Stomach (tissue), 9 donors: ENCODE data around the gene IGLON5. TPM values are rescaled to one million over a fixed set of nuclear protein-coding genes. Genes with fewer than 3 reads are reported as not detected.

Experiments used
- DNase-seq, 2 donors: peaks; one replicate each; pipeline versions ENCODE4 v3.0.0 to v3.0.0-alpha.2; 2013 to 2019
- H3K27ac ChIP-seq, 5 donors: fragments of 200-600 bp in 4 of 5; sonication (generic) in 4 of 5; one replicate each; pipeline ENCODE4 v1.5.1; 2013 to 2019; ENCODE audit warnings: mild to moderate bottlenecking in 1 of 5, moderate library complexity in 1 of 5
- H3K27me3 ChIP-seq, 3 donors: fragments of 200-600 bp; sonication (generic); one replicate each; pipeline ENCODE4 v1.5.1; 2017 to 2019; ENCODE audit warnings: mixed run types in 1 of 3
- H3K36me3 ChIP-seq, 4 donors: fragments of 200-600 bp; sonication (generic); 1 replicate in 3 of 4; 2 replicates in 1 of 4; pipeline ENCODE4 v1.5.1; 2016 to 2019
- H3K4me1 ChIP-seq, 4 donors: fragments of 200-600 bp; sonication (generic); one replicate each; pipeline ENCODE4 v1.5.1; 2016 to 2019
- H3K4me3 ChIP-seq, 4 donors: fragments of 200-600 bp; sonication (generic) in 3 of 4; one replicate each; pipeline ENCODE4 v1.5.1; 2016 to 2019; ENCODE audit warnings: mild to moderate bottlenecking in 1 of 4
- H3K9me3 ChIP-seq, 4 donors: fragments of 200-600 bp; sonication (generic); one replicate each; pipeline ENCODE4 v1.5.1; 2016 to 2019
- CTCF ChIP-seq, 7 experiments: fragments of 450-650 bp in 4 of 7; fragments of 200-600 bp in 3 of 7; sonication (generic) in 3 of 7; IDR thresholded peaks; one replicate each; pipeline ENCODE4 v1.5.1; 2016 to 2019; ENCODE audit warnings: antibody characterized with exemption in 7 of 7, control low read depth in 2 of 7, mild to moderate bottlenecking in 1 of 7
- EP300 ChIP-seq: sonication (generic); formaldehyde crosslinking; IDR thresholded peaks from one replicate; pipeline ENCODE4 v1.6.1; 2017; ENCODE audit warnings: antibody characterized with exemption
- POLR2A ChIP-seq, 4 donors: fragments of 450-650 bp; IDR thresholded peaks; one replicate each; pipeline ENCODE4 v1.6.1; 2016; ENCODE audit warnings: antibody characterized with exemption in 4 of 4, control low read depth in 2 of 4, mild to moderate bottlenecking in 1 of 4, moderate library complexity in 1 of 4
- POLR2AphosphoS5 ChIP-seq, 3 donors: sonication (generic); formaldehyde crosslinking; IDR thresholded peaks; one replicate each; pipeline ENCODE4 v1.6.1; 2016; ENCODE audit warnings: antibody characterized with exemption in 3 of 3
- WGBS, 5 donors: extraction: QIAGEN DNeasy Blood & Tissue Kit in 3 of 5; methylation state at CpG; one replicate each; pipeline versions ENCODE4 v1.1.5 to v1.1.7; 2013 to 2018; 5-methylcytosine and 5-hydroxymethylcytosine counted together
- intact Hi-C: fragments of 100-400 bp; cut with DNase I; formaldehyde crosslinking; loops from one replicate; pipeline ENCODE4 v1.15.1; 2023; ENCODE audit warnings: low total_unique reads
- polyA plus RNA-seq, 3 donors: library from polyadenylated mRNA; stranded (reverse); fragments of 200-250 nt; gene quantifications; one replicate each; pipeline ENCODE4 v1.2.3, GENCODE V29; 2013
- total RNA-seq, 5 donors: library from RNA; depleted of rRNA; stranded (reverse); fragments of >200 nt; gene quantifications; one replicate each; pipeline versions ENCODE4 v1.1.0 to v1.2.3, GENCODE V29; 2014 to 2016
- donor health status: healthy with polysubstance abuse.
- donor health status: Bipolar disorder and iron deficiency.
- donor health status: healthy.

The IGLON5 gene
- total and polyA plus RNA-seq, 8 donors = 0.13 to 0.18 TPM; not detected in 6

DNA sequence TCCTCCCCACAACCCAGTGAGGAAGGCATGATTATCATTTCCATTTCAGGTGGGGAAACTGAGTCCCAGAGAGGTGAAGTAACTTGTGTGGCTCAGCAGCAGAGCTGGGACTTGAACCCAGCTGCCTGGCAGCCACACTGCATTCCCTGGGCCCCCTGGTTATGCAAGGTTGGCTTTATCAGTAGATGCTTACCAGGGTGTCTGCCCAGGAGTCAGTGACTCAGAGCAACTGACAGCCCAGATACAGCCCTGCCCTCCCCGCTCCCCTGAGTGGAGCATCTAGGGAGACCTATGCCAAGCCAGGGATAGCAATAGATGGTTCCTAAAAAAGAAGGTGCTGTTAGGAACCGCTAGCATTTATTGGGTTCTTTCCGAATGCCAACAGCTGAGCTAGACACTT, 5.9 kb downstream of the IGLON5 start:
- intact Hi-C loops = no loop called here
- no peak overlapping the region for H3K4me3 ChIP-seq
- TF ChIP-seq POLR2AphosphoS5 (IDR thresholded peaks at IDR 0.05) (no peak), CTCF (IDR thresholded peaks at IDR 0.05) (no peak), POLR2A (IDR thresholded peaks at IDR 0.05) (no peak), EP300 (no peak)

GRCh38 chr19:51317968-51318367, 6.5 kb downstream of the IGLON5 start:
- WGBS, 5 donors = 49 to 68% (median 58%) methylated on average over 1 of the region's 1 CpG
- H3K27me3 ChIP-seq = peaks cover 0 to 70% (median 2%) of the 10 kb centered on the region in 3 donors
- no peak for DNase-seq
- peaks cover 0 to 12% (median 3%) of the 10 kb centered on the region in 4 donors for H3K9me3 ChIP-seq
- no peak for TF ChIP-seq POLR2A (IDR thresholded peaks at IDR 0.05)
- TF ChIP-seq POLR2AphosphoS5 (IDR thresholded peaks at IDR 0.05) = no peak
- TF ChIP-seq EP300 = no peak
- no peak for TF ChIP-seq CTCF (IDR thresholded peaks at IDR 0.05)
- no peaks in the 10 kb centered on the region for H3K36me3 ChIP-seq
- intact Hi-C loops = no loop called here
- no peak overlapping the region for H3K27ac ChIP-seq
- no peak overlapping the region for H3K4me3 ChIP-seq
- no peaks in the 10 kb centered on the region for H3K4me1 ChIP-seq

More for the DNA sequence above, 5.9 kb downstream of the IGLON5 start:
- peaks cover 2 to 70% (median 8%) of the 10 kb centered on the region in 3 donors for H3K27me3 ChIP-seq
- WGBS, 5 donors = 81 to 87% (median 82%) methylated on average over 3 of the region's 3 CpGs
- no peak overlapping the region for H3K27ac ChIP-seq
- H3K4me1 ChIP-seq = no peaks in the 10 kb centered on the region
- H3K36me3 ChIP-seq = no peaks in the 10 kb centered on the region
- peaks cover 0 to 12% (median 3%) of the 10 kb centered on the region in 4 donors for H3K9me3 ChIP-seq
- DNase-seq = no peak

- no peaks in the 10 kb centered on the region for H3K4me1 ChIP-seq
- no peak for TF ChIP-seq CTCF (IDR thresholded peaks at IDR 0.05)
- no peak for TF ChIP-seq EP300
- no peak for TF ChIP-seq POLR2AphosphoS5 (IDR thresholded peaks at IDR 0.05)
- TF ChIP-seq POLR2A (IDR thresholded peaks at IDR 0.05) = no peak
- H3K27ac ChIP-seq = no peak overlapping the region
- no peak overlapping the region for H3K4me3 ChIP-seq
- WGBS, 5 donors = 69 to 74% (median 72%) methylated on average over 12 to 23 of the region's 23 CpGs
- DNase-seq = no peak
- peaks cover 0 to 72% (median under 1%) of the 10 kb centered on the region in 3 donors for H3K27me3 ChIP-seq
- H3K9me3 ChIP-seq = peaks cover 0 to 12% (median 3%) of the 10 kb centered on the region in 4 donors
- H3K36me3 ChIP-seq = no peaks in the 10 kb centered on the region
- intact Hi-C loops = no loop called here
Observed at GRCh38 chr19:51318687-51319648, 7.5 kb downstream of the IGLON5 start.

DNA sequence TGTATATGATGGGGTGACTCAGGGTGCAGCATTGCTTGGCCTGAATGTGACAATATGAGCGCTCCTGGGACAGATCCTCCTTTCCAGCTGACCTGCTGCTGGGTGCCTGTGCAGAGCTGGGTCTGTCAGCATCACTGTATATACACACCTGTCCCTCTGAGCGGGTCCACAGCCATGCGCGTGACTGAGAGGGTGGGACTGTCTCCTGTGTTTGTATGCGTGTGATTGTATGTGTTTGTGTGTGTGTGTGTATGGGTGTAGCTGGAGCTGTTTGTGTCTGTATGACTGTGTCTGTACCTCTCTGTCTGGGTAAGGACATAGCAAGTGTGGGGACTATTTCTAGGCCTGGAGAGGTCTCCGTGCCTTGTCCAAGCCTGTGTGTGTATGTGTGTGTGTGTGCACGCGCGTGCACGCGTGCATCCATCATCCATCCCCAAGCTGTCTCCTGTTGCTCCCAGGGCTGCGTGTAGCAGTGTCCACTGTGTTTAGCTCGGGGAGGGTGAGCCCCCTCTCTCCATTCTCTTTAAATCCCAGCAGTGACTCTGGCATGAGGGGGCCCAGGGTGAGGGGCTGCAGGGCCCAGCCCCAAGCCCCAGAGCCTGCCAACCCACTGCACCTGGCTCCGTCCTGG, 8.3 kb downstream of the IGLON5 start:
- no peak for DNase-seq
- no peak for TF ChIP-seq POLR2AphosphoS5 (IDR thresholded peaks at IDR 0.05)
- no peak for TF ChIP-seq POLR2A (IDR thresholded peaks at IDR 0.05)
- no peak for TF ChIP-seq CTCF (IDR thresholded peaks at IDR 0.05)
- TF ChIP-seq EP300 = no peak
- Histone ChIP-seq H3K4me3 (no peak overlapping the region), H3K9me3 (peaks cover 0 to 5% (median under 1%) of the 10 kb centered on the region in 4 donors), H3K4me1 (no peaks in the 10 kb centered on the region), H3K27ac (no peak overlapping the region), H3K36me3 (no peaks in the 10 kb centered on the region), H3K27me3 (peaks cover 0 to 69% (median 4%) of the 10 kb centered on the region in 3 donors)
- WGBS, 5 donors = 69 to 79% (median 73%) methylated on average over 5 to 14 of the region's 14 CpGs
- intact Hi-C loops = no loop called here
